K562 (cell line): Measurements from ENCODE around the gene TRABD2B. TPM values are rescaled to one million over a fixed set of nuclear protein-coding genes. Genes with fewer than 3 reads are reported as not detected.

Experiments used
- ATAC-seq: fragments of 200-7000 bp; cut with Tn5 transposase; 3 replicates; pipeline ENCODE4 v1.9.1; 2020; ENCODE audit warnings: moderate library complexity
- BruUV-seq: library from RNA; stranded (reverse); fragments of 400-500 nt; replicated peaks from 2 replicates; lab custom pipeline; 2021; lab: Mats Ljungman, UMichigan
- CTCF ChIA-PET: fragments of 300-600 bp; formaldehyde crosslinking; extraction: SDS; loops from one replicate; lab custom pipeline; 2021; ENCODE audit warnings: low intra/inter-chr PET ratio; lab: Yijun Ruan, JAX
- POLR2A ChIA-PET: fragments of 300-600, 350-650 bp; sonication (Branson Sonifier 250); formaldehyde crosslinking; extraction: SDS; loops from one replicate; lab custom pipeline; 2021; ENCODE audit warnings: antibody characterized with exemption, inconsistent platforms; lab: Yijun Ruan, JAX
- DNase-seq, 4 experiments: peaks; one replicate each; pipeline versions ENCODE4 v3.0.0 to v3.0.0-alpha.2; 2011 to 2018; ENCODE audit warnings: low spot score in 3 of 4, mixed read lengths in 3 of 4; ENCODE audit errors: extremely low read depth in 1 of 4
- FAIRE-seq: peaks from 2 replicates; lab custom pipeline; 2011; peaks lifted over from hg19 to GRCh38; lab: Jason Lieb, UNC
- H2AFZ ChIP-seq: 2 replicates; pipeline ENCODE4 v1.6.0; 2011; ENCODE audit warnings: low read depth, low read length, control low read depth, inconsistent platforms
- H3K27ac ChIP-seq: fragments of 200-600 bp; 3 replicates; pipeline ENCODE4 v1.8.0; 2011; ENCODE audit warnings: low read depth, mild to moderate bottlenecking, control low read depth, inconsistent platforms, low read length, moderate library complexity, mixed read lengths; ENCODE audit errors: extremely low read depth
- H3K27me3 ChIP-seq, 2 experiments: fragments of 300-600 bp in 1 of 2; 2 replicates in 1 of 2; 3 replicates in 1 of 2; pipeline versions ENCODE4 v1.6.0 to v1.8.0; 2011; ENCODE audit warnings: inconsistent platforms in 2 of 2, low read length in 2 of 2, mild to moderate bottlenecking in 1 of 2, mixed read lengths in 1 of 2, moderate library complexity in 1 of 2; ENCODE audit not compliant: control insufficient read depth in 2 of 2, insufficient read depth in 2 of 2
- H3K36me3 ChIP-seq: fragments of 300-600 bp; 3 replicates; pipeline ENCODE4 v1.8.0; 2011; ENCODE audit warnings: mild to moderate bottlenecking, low read length, inconsistent platforms; ENCODE audit not compliant: control insufficient read depth, insufficient read depth
- H3K4me1 ChIP-seq, 2 experiments: fragments of 200-600 bp in 1 of 2; replicated peaks in 1 of 2; 2 replicates in 1 of 2; 3 replicates in 1 of 2; pipeline versions ENCODE4 v1.5.1 to v1.8.0; 2011; ENCODE audit warnings: inconsistent platforms in 2 of 2, low read length in 2 of 2, mild to moderate bottlenecking in 1 of 2, mixed read lengths in 1 of 2, moderate library complexity in 1 of 2; ENCODE audit not compliant: control insufficient read depth in 2 of 2, insufficient read depth in 2 of 2
- H3K4me2 ChIP-seq: 2 replicates; pipeline ENCODE4 v1.6.1; 2011; ENCODE audit warnings: low read length, control low read depth, inconsistent platforms, mixed read lengths; ENCODE audit not compliant: insufficient read depth
- H3K4me3 ChIP-seq: fragments of 200-600 bp; sonication (generic), shearing (Covaris generic); 2 replicates; pipeline ENCODE4 v1.5.1; 2016; ENCODE audit warnings: control low read depth, inconsistent platforms
- H3K79me2 ChIP-seq: fragments of 200-600 bp; 3 replicates; pipeline ENCODE4 v1.8.0; 2011; ENCODE audit warnings: low read length, inconsistent platforms; ENCODE audit not compliant: control insufficient read depth, insufficient read depth
- H3K9ac ChIP-seq, 2 experiments: 2 replicates each; pipeline versions ENCODE4 v1.6.0 to v1.6.1; 2011; ENCODE audit warnings: low read depth in 2 of 2, low read length in 2 of 2, control low read depth in 1 of 2, inconsistent platforms in 1 of 2, mild to moderate bottlenecking in 1 of 2, mixed read lengths in 1 of 2; ENCODE audit not compliant: insufficient read depth in 1 of 2
- H3K9me1 ChIP-seq: one replicate; pipeline ENCODE4 v1.6.0; 2011; ENCODE audit warnings: inconsistent platforms, mild to moderate bottlenecking, low read length, moderate library complexity; ENCODE audit not compliant: control insufficient read depth, insufficient read depth
- H3K9me3 ChIP-seq: replicated peaks from 2 replicates; pipeline ENCODE4 v1.5.1; 2011; ENCODE audit warnings: low read depth, low read length, inconsistent platforms; ENCODE audit not compliant: control insufficient read depth, insufficient read depth
- H4K20me1 ChIP-seq: replicated peaks from 2 replicates; pipeline ENCODE4 v1.6.1; 2011; ENCODE audit warnings: low read length, inconsistent platforms, mixed read lengths; ENCODE audit not compliant: control insufficient read depth, insufficient read depth
- CREB3 ChIP-seq: fragments of 450-650 bp; conservative IDR thresholded peaks from 2 replicates; pipeline ENCODE4 v1.6.1; 2016; ENCODE audit warnings: missing genetic modification characterization, low read depth, mild to moderate bottlenecking, missing compliant biosample characterization, moderate library complexity
- MAZ ChIP-seq, 2 experiments: fragments of 450-650 bp in 1 of 2; sonication (generic) in 1 of 2; formaldehyde crosslinking; IDR thresholded peaks in 1 of 2; conservative IDR thresholded peaks in 1 of 2; 2 replicates each; pipeline versions ENCODE4 v1.4.0 to v1.5.0; 2020; ENCODE audit warnings: mild to moderate bottlenecking in 1 of 2, missing genetic modification reagents in 1 of 2
- NFIC ChIP-seq: fragments of 450-650 bp; IDR thresholded peaks from 2 replicates; pipeline ENCODE4 v1.6.1; 2017; ENCODE audit warnings: mild to moderate bottlenecking, inconsistent platforms
- NFIX ChIP-seq: fragments of 250-450 bp; sonication (Bioruptor Pico); IDR thresholded peaks from 2 replicates; pipeline ENCODE4 v1.4.0; 2020; ENCODE audit warnings: low read depth, mild to moderate bottlenecking, moderate library complexity
- RBM25 ChIP-seq: fragments of 200-400 bp; formaldehyde crosslinking; IDR thresholded peaks from 2 replicates; pipeline ENCODE4 v1.6.1; 2018; ENCODE audit warnings: low read length, low read depth, moderate library complexity; ENCODE audit not compliant: severe bottlenecking
- SUPT5H ChIP-seq: fragments of 450-650 bp; IDR thresholded peaks from 2 replicates; pipeline ENCODE4 v1.6.1; 2016
- ZNF134 ChIP-seq: fragments of 250-450 bp; sonication (Bioruptor Pico); conservative IDR thresholded peaks from 2 replicates; pipeline ENCODE4 v1.4.0; 2020
- WGBS: fragments of 100-300 bp; shearing (Covaris generic); methylation state at CpG from one replicate; pipeline ENCODE4 v1.1.6; 2016; ENCODE audit warnings: low coverage, mixed read lengths; ENCODE audit not compliant: insufficient coverage; ENCODE audit errors: missing lambda C conversion rate; 5-methylcytosine and 5-hydroxymethylcytosine counted together
- in situ Hi-C: fragments of 300-500 bp; cut with MboI; formaldehyde crosslinking; loops from 4 replicates; pipeline ENCODE4 v1.15.0; 2018; ENCODE audit warnings: inconsistent platforms, mixed read lengths
- intact Hi-C: fragments of 100-400 bp; cut with micrococcal nuclease; formaldehyde crosslinking; loops from 2 replicates; pipeline ENCODE4 v1.14.2; 2022
- polyA plus RNA-seq, 8 experiments: library from polyadenylated mRNA; depleted of rRNA in 4 of 8; stranded (reverse) in 5 of 8; unstranded in 3 of 8; fragments of >200 nt; fragmentation: Nextera tagmentation in 2 of 8; fragmentation: Illumina TruSeq in 1 of 8; extraction: Ambion mirVana in 2 of 8; extraction: Trizol in 1 of 8; gene quantifications; 2 replicates each; pipeline versions ENCODE4 v1.2.1 to v1.2.3, GENCODE V29; 2011 to 2014; ENCODE audit warnings: inconsistent platforms in 1 of 8, missing spikeins in 1 of 8
- total RNA-seq, 7 experiments: library from RNA; depleted of rRNA in 6 of 7; stranded (reverse); fragments of >200 nt in 6 of 7; fragmentation: Illumina TruSeq in 2 of 7; extraction: Trizol in 2 of 7; gene quantifications; 2 replicates each; pipeline versions ENCODE4 v1.2.1 to v1.2.3, GENCODE V29; 2011 to 2021; ENCODE audit warnings: low replicate concordance in 1 of 7
- TF ChIP-seq, protein P1 (sequence below): sonication (generic); formaldehyde crosslinking; IDR thresholded peaks from 2 replicates; pipeline ENCODE4 v1.8.1; 2022; ENCODE audit warnings: missing genetic modification reagents

The TRABD2B gene
- total and polyA plus RNA-seq, 9 of the 15 experiments (the other 6 are each of a cell fraction or from before 2014, with no cell fraction given), result not detected

DNA sequence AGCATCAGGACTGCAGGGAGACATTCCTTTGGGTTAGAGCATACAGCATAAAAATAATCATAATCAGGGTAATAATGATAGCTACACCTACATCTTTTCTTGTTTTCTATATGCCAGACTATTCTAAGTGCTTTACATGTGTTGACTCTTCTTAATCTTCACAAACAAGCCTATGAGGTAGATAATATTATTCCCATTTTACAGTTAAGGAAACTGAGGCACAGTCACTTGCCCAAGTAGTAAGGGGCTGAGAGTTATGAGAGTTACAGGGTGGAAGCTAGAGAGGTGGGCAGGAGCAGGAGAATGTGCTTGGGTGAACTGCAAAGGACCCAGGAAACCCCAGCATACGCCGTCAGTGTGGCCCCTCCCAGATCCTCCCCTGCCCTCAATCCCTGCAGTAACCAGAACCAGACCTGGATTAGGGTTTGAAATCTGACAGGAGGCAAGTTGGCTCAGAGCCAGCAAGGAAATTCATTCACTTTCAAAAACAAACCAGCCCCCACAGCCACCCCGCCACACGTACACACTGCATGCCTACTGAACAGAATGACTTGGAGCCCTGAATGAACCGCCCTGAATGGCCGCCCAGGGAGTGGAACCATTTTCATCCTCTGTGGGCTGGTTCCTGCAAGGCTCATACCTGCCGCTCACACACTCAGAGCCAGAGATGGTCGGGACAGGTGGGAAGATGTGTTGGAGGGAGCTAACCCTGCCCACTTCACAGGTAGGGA, 126.1 kb downstream of the TRABD2B start:
- intact Hi-C loops, result no loop called here

More for the DNA sequence above, 126.1 kb downstream of the TRABD2B start:
- Histone ChIP-seq H3K9me3 (no peaks in the 10 kb centered on the region), H3K27ac (no peak overlapping the region), H3K9me1 (no peaks in the 10 kb centered on the region), H3K4me1 (no peaks in the 10 kb centered on the region), H2AFZ (no peak overlapping the region), H3K4me2 (no peak overlapping the region), H3K4me3 (no peak overlapping the region), H3K9ac (no peak overlapping the region), H3K36me3 (no peaks in the 10 kb centered on the region), H3K27me3 (peaks cover 2 to 32% of the 10 kb centered on the region in 2 experiments; a peak in 2 of 5 replicates), H4K20me1 (0 out of 2 replicates have a peak, but pooled peaks cover 9% of the 10 kb centered on the region), H3K79me2 (no peaks in the 10 kb centered on the region)
- ATAC-seq, result no peak
- BruUV-seq, result no TSS peak
- ChIA-PET POLR2A (interaction anchor here (0.5 to 0.9 kb wide), 2 partner anchors 11 to 19 kb away, joined by 3 read pairs; no protein-coding TSS in a partner anchor), CTCF (no interaction called here)
- DNase-seq, result no peak
- in situ Hi-C loops, result no loop called here
- FAIRE-seq, result no peak
- 0% methylated on average over 8 of the region's 8 CpGs for WGBS
- TF ChIP-seq CREB3 (tag), result no peak
- TF ChIP-seq ZNF134 (CRISPR knock-in tag), result no peak
- TF ChIP-seq, protein P1, sequence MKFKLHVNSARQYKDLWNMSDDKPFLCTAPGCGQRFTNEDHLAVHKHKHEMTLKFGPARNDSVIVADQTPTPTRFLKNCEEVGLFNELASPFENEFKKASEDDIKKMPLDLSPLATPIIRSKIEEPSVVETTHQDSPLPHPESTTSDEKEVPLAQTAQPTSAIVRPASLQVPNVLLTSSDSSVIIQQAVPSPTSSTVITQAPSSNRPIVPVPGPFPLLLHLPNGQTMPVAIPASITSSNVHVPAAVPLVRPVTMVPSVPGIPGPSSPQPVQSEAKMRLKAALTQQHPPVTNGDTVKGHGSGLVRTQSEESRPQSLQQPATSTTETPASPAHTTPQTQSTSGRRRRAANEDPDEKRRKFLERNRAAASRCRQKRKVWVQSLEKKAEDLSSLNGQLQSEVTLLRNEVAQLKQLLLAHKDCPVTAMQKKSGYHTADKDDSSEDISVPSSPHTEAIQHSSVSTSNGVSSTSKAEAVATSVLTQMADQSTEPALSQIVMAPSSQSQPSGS, result no peak
- TF ChIP-seq NFIC, result peak; percentile 83
- TF ChIP-seq NFIX (CRISPR knock-in tag), result peak; percentile 51
- peak; percentile 52 for TF ChIP-seq RBM25
- no peak for TF ChIP-seq MAZ (CRISPR knock-in tag; conservative IDR thresholded peaks at IDR 0.05 in 1 of 2, IDR thresholded peaks at IDR 0.05 in 1 of 2)
- no peak for TF ChIP-seq SUPT5H
